ENCODE results near the gene DHDH. TPM values are rescaled to one million over a fixed set of nuclear protein-coding genes. Genes with fewer than 3 reads are reported as not detected.
A peak's percentile ranks its signal among the peaks of the same experiment; 100 is the strongest.

The DHDH gene
- polyA plus RNA-seq, 3 donors: 0.38 TPM; not detected in 2

DNA sequence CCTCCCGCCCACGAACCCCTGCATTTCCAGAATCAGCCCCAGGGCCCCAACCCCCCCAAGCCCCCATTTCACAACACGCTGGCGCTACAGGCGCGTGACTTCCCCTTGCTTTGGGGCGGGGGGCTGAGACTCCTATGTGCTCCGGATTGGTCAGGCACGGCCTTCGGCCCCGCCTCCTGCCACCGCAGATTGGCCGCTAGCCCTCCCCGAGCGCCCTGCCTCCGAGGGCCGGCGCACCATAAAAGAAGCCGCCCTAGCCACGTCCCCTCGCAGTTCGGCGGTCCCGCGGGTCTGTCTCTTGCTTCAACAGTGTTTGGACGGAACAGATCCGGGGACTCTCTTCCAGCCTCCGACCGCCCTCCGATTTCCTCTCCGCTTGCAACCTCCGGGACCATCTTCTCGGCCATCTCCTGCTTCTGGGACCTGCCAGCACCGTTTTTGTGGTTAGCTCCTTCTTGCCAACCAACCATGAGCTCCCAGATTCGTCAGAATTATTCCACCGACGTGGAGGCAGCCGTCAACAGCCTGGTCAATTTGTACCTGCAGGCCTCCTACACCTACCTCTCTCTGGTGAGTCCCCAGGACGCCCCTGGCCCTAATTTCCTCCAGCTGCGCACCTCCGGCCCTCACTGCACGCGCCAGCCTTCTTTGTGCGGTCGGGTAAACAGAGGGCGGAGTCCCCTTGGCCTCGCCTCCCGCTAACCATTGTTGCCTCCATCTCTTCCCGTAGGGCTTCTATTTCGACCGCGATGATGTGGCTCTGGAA, 31.7 kb downstream of the DHDH start, which contains the start of gene FTL:
FTL (plus strand) TSS at position 270 of the 766 bp plus-strand sequence; CDS start at position 469, 199 bp downstream.
- H3K36me3 Mint-ChIP-seq: peaks cover 37 to 46% of the 10 kb centered on the region in 2 donors
- H3K9me3 ChIP-seq (replicated peaks in 1 of 2; ENCODE audit: control insufficient read depth in 1 of 2, insufficient read depth in 1 of 2, low read length in 2 of 2): no peaks in the 10 kb centered on the region
- peaks cover 0 to 10% (median 0%) of the 10 kb centered on the region in 7 donors for H3K9me3 Mint-ChIP-seq
- peaks cover 34% of the 10 kb centered on the region for H4K20me1 ChIP-seq (ENCODE audit: insufficient read depth, low read length)
- peaks cover 17 to 32% of the 10 kb centered on the region in 2 donors for H3K36me3 ChIP-seq (replicated peaks in 1 of 2; ENCODE audit: control insufficient read depth in 1 of 2, insufficient read depth in 2 of 2, low read length in 2 of 2)
- peak within 1 kb of the TSS; percentile 95 to 99 (median 97) for H3K27ac Mint-ChIP-seq
- H3K4me3 Mint-ChIP-seq: peak within 1 kb of the TSS; percentile 99 to 100
- no peaks in the 10 kb centered on the region for H3K27me3 ChIP-seq (ENCODE audit: control insufficient read depth in 2 of 2, insufficient read depth in 2 of 2, low read length in 2 of 2)
- TF ChIP-seq CTCF (IDR thresholded peaks at IDR 0.05): no peak
- peak within 1 kb of the TSS; percentile 96 for H3K4me2 ChIP-seq (replicated peaks; ENCODE audit: extremely low read depth, low read length, poor library complexity, severe bottlenecking)
- H3K4me3 ChIP-seq (replicated peaks in 1 of 3; ENCODE audit: low read depth in 2 of 3, low read length in 3 of 3): peak within 1 kb of the TSS; percentile 86 to 99 (median 89)
- DNase-seq: peak; percentile 98 to 99 (median 99)
- WGBS (ENCODE audit: insufficient coverage): 0% methylated on average over 47 of the region's 52 CpGs
- peak within 1 kb of the TSS; percentile 77 for H3K9ac ChIP-seq (ENCODE audit: insufficient read depth, low read length, poor library complexity, severe bottlenecking)
- peak within 1 kb of the TSS; percentile 88 to 96 for H3K27ac ChIP-seq (ENCODE audit: low read depth in 1 of 2, low read length in 2 of 2)
- peaks cover 0 to 14% (median 0%) of the 10 kb centered on the region in 3 donors for H3K27me3 Mint-ChIP-seq (ENCODE audit: low read depth in 3 of 3)
- peaks cover 68% of the 10 kb centered on the region for H3K4me1 Mint-ChIP-seq
- H3K4me1 ChIP-seq (ENCODE audit: control insufficient read depth in 1 of 2, insufficient read depth in 2 of 2, low read length in 2 of 2): peaks cover 74 to 81% of the 10 kb centered on the region in 2 donors
- peaks cover 65% of the 10 kb centered on the region for H3K79me2 ChIP-seq (ENCODE audit: insufficient read depth, low read length)
- intact Hi-C loops (cut with micrococcal nuclease): loop anchor here (5.0 to 10.0 kb wide), 2 partner anchors 328 to 330 kb away; partner anchors contain the start of gene DBP (in 2 of the 2)
- peak within 1 kb of the TSS; percentile 24 for H2AFZ ChIP-seq (ENCODE audit: insufficient read depth, low read depth, low read length, poor library complexity, severe bottlenecking)

DNA sequence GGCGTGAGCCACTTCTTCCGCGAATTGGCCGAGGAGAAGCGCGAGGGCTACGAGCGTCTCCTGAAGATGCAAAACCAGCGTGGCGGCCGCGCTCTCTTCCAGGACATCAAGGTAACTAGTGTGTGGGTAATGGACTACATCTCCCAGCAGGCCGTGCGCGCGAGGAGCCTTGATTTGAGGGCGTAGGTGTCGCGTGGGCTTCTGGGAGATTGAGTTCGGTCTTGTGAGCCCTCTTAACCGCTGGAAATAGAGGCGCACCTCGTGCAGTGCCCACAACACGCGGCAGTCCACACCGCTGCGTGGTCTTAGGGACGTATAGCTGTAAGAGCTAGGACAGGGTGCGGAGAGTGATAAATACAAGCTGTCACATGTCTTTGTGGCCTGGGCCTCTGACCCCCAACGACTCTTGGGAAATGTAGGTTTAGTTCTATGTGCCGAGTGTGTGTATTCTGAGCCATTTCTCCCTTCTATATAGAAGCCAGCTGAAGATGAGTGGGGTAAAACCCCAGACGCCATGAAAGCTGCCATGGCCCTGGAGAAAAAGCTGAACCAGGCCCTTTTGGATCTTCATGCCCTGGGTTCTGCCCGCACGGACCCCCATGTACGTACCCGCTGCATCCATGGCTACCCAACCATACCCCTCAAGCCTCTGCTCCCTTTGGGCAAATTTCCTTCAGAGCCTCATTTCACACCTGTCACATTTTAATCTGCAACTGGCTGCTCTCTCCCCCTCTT, 32.5 kb downstream of the DHDH start:
- peaks cover 59% of the 10 kb centered on the region for H3K79me2 ChIP-seq (ENCODE audit: insufficient read depth, low read length)
- H3K27ac ChIP-seq (ENCODE audit: low read depth in 1 of 2, low read length in 2 of 2): peak overlapping the region; percentile 79 to 90
- Mint-ChIP-seq H3K27ac (peak overlapping the region; percentile 95 to 99 (median 97)), H3K27me3 (ENCODE audit: low read depth in 3 of 3) (peaks cover 0 to 14% (median 0%) of the 10 kb centered on the region in 3 donors), H3K4me3 (peak overlapping the region; percentile 99 to 100), H3K4me1 (peaks cover 68% of the 10 kb centered on the region), H3K9me3 (peaks cover 0 to 10% (median 0%) of the 10 kb centered on the region in 7 donors), H3K36me3 (peaks cover 36 to 48% of the 10 kb centered on the region in 2 donors)
- H3K4me1 ChIP-seq (ENCODE audit: control insufficient read depth in 1 of 2, insufficient read depth in 2 of 2, low read length in 2 of 2): peaks cover 73 to 81% of the 10 kb centered on the region in 2 donors
- TF ChIP-seq CTCF (IDR thresholded peaks at IDR 0.05): no peak
- H3K9me3 ChIP-seq (replicated peaks in 1 of 2; ENCODE audit: control insufficient read depth in 1 of 2, insufficient read depth in 1 of 2, low read length in 2 of 2): no peaks in the 10 kb centered on the region
- peaks cover 20 to 36% of the 10 kb centered on the region in 2 donors for H3K36me3 ChIP-seq (replicated peaks in 1 of 2; ENCODE audit: control insufficient read depth in 1 of 2, insufficient read depth in 2 of 2, low read length in 2 of 2)
- H3K27me3 ChIP-seq (ENCODE audit: control insufficient read depth in 2 of 2, insufficient read depth in 2 of 2, low read length in 2 of 2): no peaks in the 10 kb centered on the region
- H3K4me3 ChIP-seq (replicated peaks in 1 of 3; ENCODE audit: low read depth in 2 of 3, low read length in 3 of 3): peak overlapping the region; percentile 86 to 99 (median 89)
- 11% methylated on average over 32 of the region's 36 CpGs for WGBS (ENCODE audit: insufficient coverage)
- peaks cover 34% of the 10 kb centered on the region for H4K20me1 ChIP-seq (ENCODE audit: insufficient read depth, low read length)
- no peak overlapping the region for H2AFZ ChIP-seq (ENCODE audit: insufficient read depth, low read depth, low read length, poor library complexity, severe bottlenecking)
- peak overlapping the region; percentile 96 for H3K4me2 ChIP-seq (replicated peaks; ENCODE audit: extremely low read depth, low read length, poor library complexity, severe bottlenecking)
- intact Hi-C loops (cut with micrococcal nuclease): loop anchor here (2.0 to 10.0 kb wide), 3 partner anchors 91 to 331 kb away; partner anchors contain the start of gene DBP (in 2 of the 2)
- H3K9ac ChIP-seq (ENCODE audit: insufficient read depth, low read length, poor library complexity, severe bottlenecking): peak overlapping the region; percentile 77
- DNase-seq: peak; percentile 64 to 80 (median 76)

All from CD14-positive monocyte (primary cell).